Hepatocyte (in vitro differentiated cells): ENCODE results near the gene PIM1. TPM values are rescaled to one million over a fixed set of nuclear protein-coding genes. Genes with fewer than 3 reads are reported as not detected.

ENCODE experiments used
- DNase-seq: peaks from one replicate; pipeline ENCODE4 v3.0.0-alpha.2; 2016; ENCODE audit warnings: low spot score
- H2AFZ ChIP-seq: fragments of 200-600 bp; sonication (generic); 2 replicates; pipeline ENCODE4 v1.6.0; 2016; ENCODE audit warnings: antibody characterized with exemption, mild to moderate bottlenecking
- H3K27ac ChIP-seq: fragments of 200-600 bp; sonication (generic); 2 replicates; pipeline ENCODE4 v1.5.1; 2016; ENCODE audit warnings: mild to moderate bottlenecking
- H3K27me3 ChIP-seq: fragments of 200-600 bp; sonication (generic); 2 replicates; pipeline ENCODE4 v1.6.1; 2016
- H3K36me3 ChIP-seq: fragments of 200-600 bp; sonication (generic); replicated peaks from 2 replicates; pipeline ENCODE4 v1.5.1; 2016; ENCODE audit warnings: low read depth; ENCODE audit not compliant: insufficient read depth
- H3K4me1 ChIP-seq: fragments of 200-600 bp; sonication (generic); 2 replicates; pipeline ENCODE4 v1.5.1; 2016; ENCODE audit warnings: mild to moderate bottlenecking, moderate library complexity; ENCODE audit not compliant: insufficient read depth
- H3K4me2 ChIP-seq: fragments of 200-600 bp; sonication (generic); 2 replicates; pipeline ENCODE4 v1.6.0; 2016
- H3K4me3 ChIP-seq: fragments of 200-600 bp; sonication (generic); 2 replicates; pipeline ENCODE4 v1.5.1; 2016; ENCODE audit warnings: mild to moderate bottlenecking
- H3K79me2 ChIP-seq: fragments of 200-600 bp; sonication (generic); 2 replicates; pipeline ENCODE4 v1.6.0; 2017; ENCODE audit warnings: mild to moderate bottlenecking
- H3K9me2 ChIP-seq: fragments of 200-600 bp; sonication (generic); replicated peaks from 2 replicates; pipeline ENCODE4 v1.6.0; 2017; ENCODE audit warnings: mild to moderate bottlenecking; ENCODE audit not compliant: insufficient read depth
- H3K9me3 ChIP-seq: fragments of 200-600 bp; sonication (generic); 2 replicates; pipeline ENCODE4 v1.5.1; 2016; ENCODE audit warnings: low read depth, mild to moderate bottlenecking
- H4K20me1 ChIP-seq: fragments of 200-600 bp; sonication (generic); 2 replicates; pipeline ENCODE4 v1.6.0; 2016; ENCODE audit warnings: mild to moderate bottlenecking; ENCODE audit not compliant: insufficient read depth, poor library complexity, severe bottlenecking
- EZH2 ChIP-seq: fragments of 200-600 bp; sonication (generic); IDR thresholded peaks from 2 replicates; pipeline ENCODE4 v1.6.1; 2016; ENCODE audit warnings: antibody characterized with exemption, mild to moderate bottlenecking, borderline replicate concordance
- EZH2phosphoT487 ChIP-seq: fragments of 200-600 bp; sonication (generic); IDR thresholded peaks from one replicate; pipeline ENCODE4 v1.6.1; 2018; ENCODE audit warnings: antibody characterized with exemption, mild to moderate bottlenecking, low read depth, moderate library complexity; ENCODE audit not compliant: unreplicated experiment, severe bottlenecking
- WGBS: methylation state at CpG from one replicate; pipeline ENCODE4 v1.1.6; 2016; ENCODE audit warnings: low lambda C conversion rate; ENCODE audit errors: missing lambda C conversion rate; 5-methylcytosine and 5-hydroxymethylcytosine counted together
- polyA plus RNA-seq: library from polyadenylated mRNA; unstranded; fragments of >200 nt; fragmentation: Nextera tagmentation; extraction: Ambion mirVana; gene quantifications from 2 replicates; pipeline ENCODE4 v1.2.1, GENCODE V29; 2016
- total RNA-seq: library from RNA; depleted of rRNA; stranded (reverse); fragments of >200 nt; gene quantifications from 2 replicates; pipeline ENCODE4 v1.2.3, GENCODE V29; 2014
- TF ChIP-seq, protein P1 (sequence below): fragments of 200-600 bp; sonication (generic); IDR thresholded peaks from 2 replicates; pipeline ENCODE4 v1.5.1; 2016; ENCODE audit warnings: antibody characterized with exemption, mild to moderate bottlenecking; ENCODE audit not compliant: poor library complexity

PIM1 gene
- total and polyA plus RNA-seq, 2 experiments from 2014 or later, result 71.3 to 99.1 TPM

DNA sequence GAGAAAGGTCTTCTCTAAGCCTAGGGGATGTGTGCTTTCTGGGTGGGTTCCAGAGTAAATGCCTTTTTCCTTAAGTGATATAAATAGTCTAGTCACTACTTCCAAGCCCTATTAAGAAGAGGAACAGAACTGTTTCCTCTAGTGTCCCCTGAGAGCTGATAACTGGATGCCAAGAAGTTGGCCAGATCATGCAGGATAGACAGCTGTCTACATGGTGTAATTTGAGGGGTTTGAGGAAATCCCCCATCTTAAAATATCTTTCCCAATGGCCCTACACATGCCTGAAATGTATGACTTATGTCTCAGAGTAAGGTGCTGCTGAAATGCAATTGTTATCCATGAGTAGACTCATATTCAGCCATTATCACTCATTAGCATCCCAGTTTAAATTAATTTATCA is 20.2 kb upstream of the PIM1 start:
- Histone ChIP-seq H3K27ac (no peak overlapping the region), H3K36me3 (no peaks in the 10 kb centered on the region), H3K4me1 (peaks cover 4% of the 10 kb centered on the region), H3K4me3 (no peak overlapping the region), H3K27me3 (no peaks in the 10 kb centered on the region), H3K79me2 (no peaks in the 10 kb centered on the region), H3K9me3 (no peaks in the 10 kb centered on the region), H4K20me1 (no peaks in the 10 kb centered on the region), H3K4me2 (no peak overlapping the region), H2AFZ (no peak overlapping the region), H3K9me2 (no peaks in the 10 kb centered on the region)
- TF ChIP-seq, protein P1, sequence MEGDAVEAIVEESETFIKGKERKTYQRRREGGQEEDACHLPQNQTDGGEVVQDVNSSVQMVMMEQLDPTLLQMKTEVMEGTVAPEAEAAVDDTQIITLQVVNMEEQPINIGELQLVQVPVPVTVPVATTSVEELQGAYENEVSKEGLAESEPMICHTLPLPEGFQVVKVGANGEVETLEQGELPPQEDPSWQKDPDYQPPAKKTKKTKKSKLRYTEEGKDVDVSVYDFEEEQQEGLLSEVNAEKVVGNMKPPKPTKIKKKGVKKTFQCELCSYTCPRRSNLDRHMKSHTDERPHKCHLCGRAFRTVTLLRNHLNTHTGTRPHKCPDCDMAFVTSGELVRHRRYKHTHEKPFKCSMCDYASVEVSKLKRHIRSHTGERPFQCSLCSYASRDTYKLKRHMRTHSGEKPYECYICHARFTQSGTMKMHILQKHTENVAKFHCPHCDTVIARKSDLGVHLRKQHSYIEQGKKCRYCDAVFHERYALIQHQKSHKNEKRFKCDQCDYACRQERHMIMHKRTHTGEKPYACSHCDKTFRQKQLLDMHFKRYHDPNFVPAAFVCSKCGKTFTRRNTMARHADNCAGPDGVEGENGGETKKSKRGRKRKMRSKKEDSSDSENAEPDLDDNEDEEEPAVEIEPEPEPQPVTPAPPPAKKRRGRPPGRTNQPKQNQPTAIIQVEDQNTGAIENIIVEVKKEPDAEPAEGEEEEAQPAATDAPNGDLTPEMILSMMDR, result no peak
- TF ChIP-seq EZH2 (no peak), EZH2phosphoT487 (no peak)
- DNase-seq, result no peak

DNA sequence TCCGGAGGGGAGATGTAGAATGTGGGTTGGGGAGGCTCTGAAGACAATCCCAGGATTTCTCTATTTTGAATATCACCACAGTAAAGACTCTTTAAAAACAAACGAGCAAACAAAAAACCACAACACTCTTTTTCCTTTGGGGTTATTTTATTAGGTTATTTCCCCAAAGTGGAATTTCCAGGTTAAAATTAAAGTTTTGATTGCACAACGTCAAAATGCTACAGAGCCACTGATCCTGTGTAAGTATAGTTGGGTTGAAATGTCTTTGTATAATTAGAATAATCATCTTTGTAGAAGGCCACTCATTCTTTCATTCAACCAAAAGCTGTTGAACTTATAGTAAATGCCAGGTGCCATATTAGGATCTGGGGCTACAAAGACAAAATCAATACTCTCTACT is 19.6 kb upstream of the PIM1 start:
- H3K4me1 ChIP-seq, result peaks cover 4% of the 10 kb centered on the region
- WGBS, result 82% methylated on average over 3 of the region's 3 CpGs

DNA sequence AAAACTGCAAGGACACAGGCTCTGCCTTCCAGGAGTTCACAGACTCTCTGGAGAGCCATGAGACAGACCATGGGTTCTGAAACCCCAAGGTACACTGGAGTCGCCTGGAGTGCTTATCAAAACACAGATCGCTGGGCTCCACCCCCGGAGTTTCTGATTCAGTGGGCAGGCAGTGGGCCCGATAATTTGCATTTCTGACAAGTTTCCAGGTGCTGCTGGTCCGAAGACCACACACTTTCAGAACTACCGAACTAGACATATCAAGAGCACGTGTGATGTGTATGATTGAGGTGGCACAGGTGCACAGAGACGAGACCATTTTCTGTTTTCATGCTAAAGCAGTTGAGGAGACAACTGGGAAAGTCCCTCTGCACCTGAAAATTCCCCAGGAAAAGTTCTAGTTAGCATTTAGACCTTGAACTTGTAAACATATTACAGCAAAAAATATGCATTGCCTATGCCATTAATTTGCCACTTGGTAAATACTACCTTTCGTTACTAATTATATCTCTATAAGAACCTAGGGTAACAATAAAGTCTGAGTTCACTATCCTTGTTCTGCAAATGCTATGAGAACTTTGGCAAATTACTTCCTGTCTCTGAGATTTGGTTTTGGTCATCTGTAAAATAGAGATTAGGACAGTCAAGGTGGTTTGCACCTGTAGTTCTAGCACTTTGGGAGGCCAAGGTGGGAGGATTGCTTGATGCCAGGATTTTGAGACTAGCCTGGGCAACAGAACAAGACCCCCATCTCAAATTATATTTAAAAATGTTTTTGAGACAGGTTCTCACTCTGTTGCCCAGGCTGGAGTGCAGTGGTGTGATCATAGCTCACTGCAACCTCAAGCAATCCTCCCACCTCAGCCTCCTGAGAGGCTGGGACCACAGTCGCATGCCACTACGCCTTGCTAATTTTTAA is 14.3 kb upstream of the PIM1 start:
- peak; percentile 26 for DNase-seq
- H3K79me2 ChIP-seq, result no peaks in the 10 kb centered on the region
- no peak overlapping the region for H3K4me3 ChIP-seq
- H3K4me1 ChIP-seq, result peaks cover 8% of the 10 kb centered on the region
- H3K9me3 ChIP-seq, result no peaks in the 10 kb centered on the region
- peak overlapping the region; percentile 72 for H3K27ac ChIP-seq
- TF ChIP-seq, protein P1, result no peak
- TF ChIP-seq EZH2phosphoT487 (no peak), EZH2 (no peak)
- no peaks in the 10 kb centered on the region for H3K9me2 ChIP-seq
- peak overlapping the region; percentile 10 for H3K4me2 ChIP-seq
- WGBS, result 72% methylated on average over 11 of the region's 11 CpGs
- no peaks in the 10 kb centered on the region for H3K27me3 ChIP-seq
- no peaks in the 10 kb centered on the region for H3K36me3 ChIP-seq
- H2AFZ ChIP-seq, result no peak overlapping the region
- H4K20me1 ChIP-seq, result no peaks in the 10 kb centered on the region

More for the DNA sequence above, 19.6 kb upstream of the PIM1 start:
- Histone ChIP-seq H2AFZ (no peak overlapping the region), H3K9me2 (no peaks in the 10 kb centered on the region), H3K36me3 (no peaks in the 10 kb centered on the region), H3K4me3 (no peak overlapping the region), H3K4me2 (no peak overlapping the region), H3K79me2 (no peaks in the 10 kb centered on the region), H3K9me3 (no peaks in the 10 kb centered on the region), H3K27ac (no peak overlapping the region), H3K27me3 (no peaks in the 10 kb centered on the region), H4K20me1 (no peaks in the 10 kb centered on the region)
- TF ChIP-seq EZH2, result no peak
- TF ChIP-seq EZH2phosphoT487, result no peak
- TF ChIP-seq, protein P1, result no peak
- DNase-seq, result no peak
